ENCODE results near the gene CASS4.

The CASS4 gene

GRCh38 chr20:56433880-56434255 lies 21.8 kb downstream of the CASS4 start:
- TF ChIP-seq, protein P1, sequence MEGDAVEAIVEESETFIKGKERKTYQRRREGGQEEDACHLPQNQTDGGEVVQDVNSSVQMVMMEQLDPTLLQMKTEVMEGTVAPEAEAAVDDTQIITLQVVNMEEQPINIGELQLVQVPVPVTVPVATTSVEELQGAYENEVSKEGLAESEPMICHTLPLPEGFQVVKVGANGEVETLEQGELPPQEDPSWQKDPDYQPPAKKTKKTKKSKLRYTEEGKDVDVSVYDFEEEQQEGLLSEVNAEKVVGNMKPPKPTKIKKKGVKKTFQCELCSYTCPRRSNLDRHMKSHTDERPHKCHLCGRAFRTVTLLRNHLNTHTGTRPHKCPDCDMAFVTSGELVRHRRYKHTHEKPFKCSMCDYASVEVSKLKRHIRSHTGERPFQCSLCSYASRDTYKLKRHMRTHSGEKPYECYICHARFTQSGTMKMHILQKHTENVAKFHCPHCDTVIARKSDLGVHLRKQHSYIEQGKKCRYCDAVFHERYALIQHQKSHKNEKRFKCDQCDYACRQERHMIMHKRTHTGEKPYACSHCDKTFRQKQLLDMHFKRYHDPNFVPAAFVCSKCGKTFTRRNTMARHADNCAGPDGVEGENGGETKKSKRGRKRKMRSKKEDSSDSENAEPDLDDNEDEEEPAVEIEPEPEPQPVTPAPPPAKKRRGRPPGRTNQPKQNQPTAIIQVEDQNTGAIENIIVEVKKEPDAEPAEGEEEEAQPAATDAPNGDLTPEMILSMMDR (conservative IDR thresholded peaks at IDR 0.05; ENCODE audit: low read length), result no peak
- H3K4me3 ChIP-seq (ENCODE audit: low read length), result no peak overlapping the region
- DNase-seq (ENCODE audit: low read depth), result peak; percentile 94

DNA sequence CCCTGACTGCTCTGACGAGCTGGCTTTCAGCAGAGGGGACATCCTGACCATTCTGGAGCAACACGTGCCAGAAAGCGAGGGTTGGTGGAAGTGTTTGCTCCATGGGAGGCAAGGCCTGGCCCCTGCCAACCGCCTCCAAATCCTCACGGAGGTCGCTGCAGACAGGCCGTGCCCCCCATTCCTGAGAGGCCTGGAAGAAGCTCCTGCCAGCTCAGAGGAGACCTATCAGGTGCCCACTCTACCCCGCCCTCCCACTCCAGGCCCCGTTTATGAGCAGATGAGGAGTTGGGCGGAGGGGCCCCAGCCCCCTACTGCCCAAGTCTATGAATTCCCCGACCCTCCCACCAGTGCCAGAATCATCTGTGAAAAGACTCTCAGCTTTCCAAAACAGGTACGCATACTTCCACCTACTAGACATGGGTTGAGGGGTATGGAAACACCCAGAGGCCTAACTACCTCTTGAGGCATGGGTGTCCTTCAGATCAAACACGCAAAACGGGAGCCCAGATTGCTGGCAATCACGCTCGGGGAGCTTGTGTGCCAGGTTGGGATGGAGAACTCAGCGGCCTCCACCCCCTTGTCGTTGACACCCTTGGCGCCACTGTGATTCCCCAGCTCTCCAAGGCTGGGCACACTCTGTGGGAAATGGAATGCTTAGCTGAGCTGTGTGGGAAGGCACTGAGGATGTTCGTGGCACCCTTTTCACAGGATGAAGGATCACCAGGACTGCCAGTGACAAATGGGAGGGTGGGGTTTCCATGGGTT lies 25.3 kb downstream of the CASS4 start:
- H3K4me3 ChIP-seq (ENCODE audit: low read length), result no peak overlapping the region
- no peak for DNase-seq (ENCODE audit: low read depth)
- TF ChIP-seq, protein P1 (conservative IDR thresholded peaks at IDR 0.05; ENCODE audit: low read length), result no peak

DNA sequence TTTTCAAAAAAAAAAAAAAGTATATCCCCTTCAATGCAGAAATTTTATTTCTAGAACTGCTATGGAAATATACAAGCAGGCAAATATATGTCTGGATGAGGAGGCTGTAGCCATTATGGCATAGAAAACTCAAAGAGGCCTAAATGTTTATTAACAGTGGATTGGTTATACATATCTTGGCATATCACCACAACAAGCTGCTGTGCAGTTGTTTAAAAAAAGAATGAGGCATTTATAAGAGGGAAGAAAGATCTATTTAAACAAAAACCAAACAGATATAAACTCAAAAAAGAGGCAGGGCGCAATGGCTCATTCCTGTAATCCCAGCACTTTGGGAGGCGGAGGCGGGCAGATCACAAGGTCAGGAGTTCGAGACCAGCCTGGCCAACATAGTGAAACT lies 26.2 kb downstream of the CASS4 start:
- no peak for DNase-seq (ENCODE audit: low read depth)
- H3K4me3 ChIP-seq (ENCODE audit: low read length), result no peak overlapping the region
- TF ChIP-seq, protein P1 (conservative IDR thresholded peaks at IDR 0.05; ENCODE audit: low read length), result no peak

DNA sequence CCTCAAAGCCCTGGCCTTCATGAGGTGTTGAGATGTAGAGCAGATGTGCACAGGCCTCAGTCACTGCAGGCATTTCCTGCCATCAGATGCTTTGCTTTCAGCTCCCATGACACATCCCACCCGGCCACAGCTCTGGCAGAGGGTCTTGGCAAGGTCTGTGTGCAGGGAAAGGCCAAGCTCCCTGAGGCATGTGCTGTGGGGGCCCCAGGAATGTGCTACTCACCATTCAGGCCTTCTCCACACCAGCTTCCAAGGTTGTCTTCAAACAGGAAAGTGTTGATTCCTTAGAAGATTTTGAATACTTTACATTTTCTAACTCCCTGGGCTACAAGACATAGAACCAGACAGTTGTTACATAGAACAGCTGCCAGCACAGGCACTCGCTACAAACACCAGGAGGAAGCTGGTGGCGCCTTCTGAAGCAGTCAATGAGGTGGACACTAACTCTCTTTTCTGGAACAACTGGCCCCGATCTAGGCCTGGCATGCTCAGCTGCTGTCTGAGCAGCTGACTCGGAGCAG lies 27.8 kb downstream of the CASS4 start:
- H3K4me3 ChIP-seq (ENCODE audit: low read length), result no peak overlapping the region
- DNase-seq (ENCODE audit: low read depth), result peak; percentile 100
- TF ChIP-seq, protein P1 (conservative IDR thresholded peaks at IDR 0.05; ENCODE audit: low read length), result peak; percentile 8

- no peak for DNase-seq (ENCODE audit: low read depth)
- H3K4me3 ChIP-seq (ENCODE audit: low read length), result no peak overlapping the region
- TF ChIP-seq, protein P1 (conservative IDR thresholded peaks at IDR 0.05; ENCODE audit: low read length), result no peak
These were observed 28.4 kb downstream of the CASS4 start for GRCh38 chr20:56440346-56441007.

DNA sequence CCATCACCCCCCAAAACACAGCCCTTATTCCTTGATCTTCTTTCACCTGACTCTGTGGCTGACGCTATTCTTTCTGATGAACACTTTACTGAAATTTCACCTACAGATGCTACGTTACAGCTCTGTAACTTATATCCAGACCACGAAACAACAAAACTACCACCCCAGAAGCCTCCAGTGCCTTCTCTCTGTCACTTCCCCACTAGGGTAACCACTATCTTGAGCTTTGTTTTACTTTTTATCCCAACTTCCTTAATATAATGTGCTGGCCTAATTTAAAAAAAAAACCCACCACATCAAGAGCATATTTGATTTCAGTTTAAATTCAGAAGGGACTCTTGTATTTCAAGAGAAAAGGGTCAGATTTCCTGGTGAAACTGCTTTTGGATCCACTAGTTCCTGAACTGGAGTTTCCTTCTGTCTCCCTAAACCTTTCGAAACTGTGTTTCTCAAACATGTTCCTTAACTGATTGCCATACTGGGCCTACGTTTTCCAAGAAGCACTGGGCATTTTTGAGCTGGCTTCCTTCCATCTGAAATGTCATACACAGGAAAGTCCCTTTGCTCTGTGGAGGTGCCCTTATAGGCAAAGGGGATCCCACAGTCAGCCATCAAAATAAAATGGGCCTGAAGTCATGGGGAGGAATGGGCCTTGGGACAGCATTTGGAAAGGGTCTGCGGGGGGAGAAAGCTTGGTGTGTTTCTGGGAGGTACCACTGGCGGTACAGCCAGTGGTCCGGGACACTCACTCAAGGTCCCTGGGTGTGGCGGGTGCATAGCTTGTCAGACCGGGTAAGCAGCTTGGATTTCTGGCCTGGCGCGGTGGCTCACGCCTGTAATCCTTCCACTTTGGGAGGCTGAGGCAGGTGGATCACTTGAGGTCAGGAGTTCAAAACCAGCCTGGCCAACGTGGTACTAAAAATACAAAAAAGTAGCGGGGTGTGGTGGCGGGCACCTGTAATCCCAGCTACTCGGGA lies 30.6 kb downstream of the CASS4 start:
- no peak overlapping the region for H3K4me3 ChIP-seq (ENCODE audit: low read length)
- peak; percentile 32 for DNase-seq (ENCODE audit: low read depth)
- TF ChIP-seq, protein P1 (conservative IDR thresholded peaks at IDR 0.05; ENCODE audit: low read length), result no peak

Measured in AG10803 (cell line).